Endothelial cell of umbilical vein (primary cell): ENCODE measurements around the gene EPSTI1. TPM values are rescaled to one million over a fixed set of nuclear protein-coding genes. Genes with fewer than 3 reads are reported as not detected.

ENCODE experiments used
- BruUV-seq: library from RNA; stranded (reverse); fragments of 400-500 nt; replicated peaks from 2 replicates; lab custom pipeline; 2021; lab: Mats Ljungman, UMichigan
- CTCF ChIA-PET: fragments of 300-600, 350-600 bp; sonication (Branson Sonifier 250); formaldehyde crosslinking; loops from one replicate; lab custom pipeline; 2021; ENCODE audit warnings: antibody characterized with exemption, inconsistent platforms; lab: Charles Lee
- POLR2A ChIA-PET: fragments of 300-600, 350-600 bp; sonication (Branson Sonifier 250); formaldehyde crosslinking; loops from one replicate; lab custom pipeline; 2021; ENCODE audit warnings: antibody characterized with exemption, inconsistent platforms; lab: Charles Lee
- DNase-seq: peaks from one replicate; pipeline ENCODE4 v3.0.0-alpha.2; 2011; ENCODE audit warnings: low read depth, low spot score
- FAIRE-seq: peaks from 2 replicates; lab custom pipeline; 2011; peaks lifted over from hg19 to GRCh38; lab: Jason Lieb, UNC
- H2AFZ ChIP-seq: 2 replicates; pipeline ENCODE4 v1.6.0; 2012; ENCODE audit warnings: low read depth, low read length, control low read depth, inconsistent platforms
- H3K27ac ChIP-seq: 2 replicates; pipeline ENCODE4 v1.5.1; 2011; ENCODE audit warnings: low read depth, mild to moderate bottlenecking, control low read depth, low read length, moderate library complexity; ENCODE audit not compliant: insufficient read depth
- H3K27me3 ChIP-seq, 2 experiments: 2 replicates each; pipeline versions ENCODE4 v1.6.0 to v1.6.1; 2011; ENCODE audit warnings: low read length in 2 of 2, mixed read lengths in 1 of 2; ENCODE audit not compliant: control insufficient read depth in 2 of 2, insufficient read depth in 2 of 2
- H3K36me3 ChIP-seq, 2 experiments: 2 replicates in 1 of 2; 3 replicates in 1 of 2; pipeline ENCODE4 v1.5.1; 2011; ENCODE audit warnings: low read length in 2 of 2, mild to moderate bottlenecking in 1 of 2, moderate library complexity in 1 of 2; ENCODE audit not compliant: control insufficient read depth in 2 of 2, insufficient read depth in 2 of 2; ENCODE audit errors: extremely low read depth in 1 of 2
- H3K4me1 ChIP-seq: 3 replicates; pipeline ENCODE4 v1.5.1; 2011; ENCODE audit warnings: mild to moderate bottlenecking, low read length; ENCODE audit not compliant: control insufficient read depth, insufficient read depth; ENCODE audit errors: extremely low read depth
- H3K4me2 ChIP-seq: 2 replicates; pipeline ENCODE4 v1.6.1; 2011; ENCODE audit warnings: low read length, control low read depth, mixed read lengths; ENCODE audit not compliant: insufficient read depth
- H3K4me3 ChIP-seq, 3 experiments: fragments of 200-600 bp in 1 of 3; sonication (generic), shearing (Covaris generic) in 1 of 3; replicated peaks in 1 of 3; 2 replicates each; pipeline ENCODE4 v1.5.1; 2011 to 2016; ENCODE audit warnings: control low read depth in 3 of 3, low read length in 3 of 3, mild to moderate bottlenecking in 2 of 3, inconsistent platforms in 1 of 3, low read depth in 1 of 3, moderate library complexity in 1 of 3; ENCODE audit not compliant: insufficient read depth in 1 of 3
- H3K79me2 ChIP-seq: 2 replicates; pipeline ENCODE4 v1.6.0; 2012; ENCODE audit warnings: low read length, inconsistent platforms; ENCODE audit not compliant: control insufficient read depth, insufficient read depth
- H3K9ac ChIP-seq: replicated peaks from 2 replicates; pipeline ENCODE3; 2011; ENCODE audit warnings: low read length, control low read depth; ENCODE audit not compliant: insufficient read depth; ENCODE audit errors: extremely low read depth
- H3K9me1 ChIP-seq: replicated peaks from 3 replicates; pipeline ENCODE4 v1.6.0; 2011; ENCODE audit warnings: mild to moderate bottlenecking, low read length; ENCODE audit not compliant: control insufficient read depth, insufficient read depth; ENCODE audit errors: extremely low read depth
- H3K9me3 ChIP-seq: replicated peaks from 2 replicates; pipeline ENCODE4 v1.5.1; 2012; ENCODE audit warnings: low read length, inconsistent platforms; ENCODE audit not compliant: control insufficient read depth, insufficient read depth
- H4K20me1 ChIP-seq: replicated peaks from 2 replicates; pipeline ENCODE3; 2011; ENCODE audit warnings: mild to moderate bottlenecking, low read length; ENCODE audit not compliant: control insufficient read depth, insufficient read depth; ENCODE audit errors: extremely low read depth
- CTCF ChIP-seq, 2 donors: IDR thresholded peaks; 1 replicate in 1 of 2; 2 replicates in 1 of 2; pipeline ENCODE4 v1.5.1; 2011; ENCODE audit warnings: low read length in 2 of 2, mild to moderate bottlenecking in 2 of 2, moderate library complexity in 2 of 2, control low read depth in 1 of 2, inconsistent platforms in 1 of 2, low read depth in 1 of 2; ENCODE audit not compliant: insufficient read depth in 1 of 2; ENCODE audit errors: extremely low read depth in 1 of 2
- EZH2 ChIP-seq: IDR thresholded peaks from 2 replicates; pipeline ENCODE4 v1.6.1; 2012; ENCODE audit warnings: borderline replicate concordance, low read depth, mild to moderate bottlenecking, moderate library complexity, low read length, inconsistent platforms; ENCODE audit not compliant: severe bottlenecking
- FOS ChIP-seq: IDR thresholded peaks from 2 replicates; pipeline ENCODE4 v1.6.1; 2011; ENCODE audit warnings: mild to moderate bottlenecking, low read length, moderate library complexity, borderline replicate concordance; ENCODE audit not compliant: insufficient read depth
- GATA2 ChIP-seq: IDR thresholded peaks from 2 replicates; pipeline ENCODE4 v1.7.0; 2011; ENCODE audit warnings: low read depth, mild to moderate bottlenecking, moderate library complexity, mixed read lengths, low read length; ENCODE audit not compliant: insufficient read length, insufficient read depth
- JUN ChIP-seq: IDR thresholded peaks from 2 replicates; pipeline ENCODE4 v1.6.1; 2011; ENCODE audit warnings: borderline replicate concordance, low read depth; ENCODE audit not compliant: insufficient read length, insufficient read depth
- MYC ChIP-seq: IDR thresholded peaks from one replicate; pipeline ENCODE4 v1.6.1; 2011; ENCODE audit warnings: mild to moderate bottlenecking, low read depth, low read length
- POLR2A ChIP-seq: IDR thresholded peaks from 2 replicates; pipeline ENCODE4 v1.6.1; 2012; ENCODE audit warnings: low read depth, mild to moderate bottlenecking, control low read depth, low read length
- POLR2AphosphoS5 ChIP-seq: IDR thresholded peaks from 2 replicates; pipeline ENCODE4 v1.6.1; 2012; ENCODE audit warnings: low read depth, mild to moderate bottlenecking, control low read depth, low read length, moderate library complexity; ENCODE audit not compliant: insufficient read depth
- dilution Hi-C: fragments of 300-500 bp; cut with MboI; formaldehyde crosslinking; loops from one replicate; pipeline ENCODE4 v1.15.0; 2019; ENCODE audit warnings: low sequenced_read_pairs; ENCODE audit not compliant: extremely low pct_ligation_motif_present
- intact Hi-C: fragments of 100-400 bp; cut with micrococcal nuclease; formaldehyde crosslinking; loops from one replicate; pipeline ENCODE4 v1.10.0; 2022
- polyA plus RNA-seq, 4 experiments: library from polyadenylated mRNA; depleted of rRNA in 3 of 4; stranded (reverse) in 3 of 4; unstranded in 1 of 4; fragments of >200 nt; gene quantifications; 2 replicates each; pipeline versions ENCODE4 v1.2.1 to v1.2.3, GENCODE V29; 2011 to 2012; ENCODE audit warnings: missing spikeins in 1 of 4
- total RNA-seq: library from RNA; stranded (reverse); gene quantifications from 2 replicates; pipeline ENCODE4 v1.2.3, GENCODE V29; 2021
- TF ChIP-seq, protein P1 (sequence below): IDR thresholded peaks from 2 replicates; pipeline ENCODE4 v1.6.1; 2011; ENCODE audit not compliant: insufficient read depth, insufficient read length

The EPSTI1 gene
- total and polyA plus RNA-seq, 2 donors (not counting 3 experiments of a cell fraction or from before 2014, with no cell fraction given): 0.77 to 3.1 TPM

- DNase-seq: no peak
- Histone ChIP-seq H3K9ac (no peak overlapping the region), H3K27ac (no peak overlapping the region), H3K4me2 (no peak overlapping the region), H3K9me3 (no peaks in the 10 kb centered on the region), H3K27me3 (no peaks in the 10 kb centered on the region), H3K9me1 (no peaks in the 10 kb centered on the region), H3K4me3 (no peak overlapping the region), H3K36me3 (no peaks in the 10 kb centered on the region), H4K20me1 (no peaks in the 10 kb centered on the region), H3K4me1 (peaks cover 2% of the 10 kb centered on the region), H3K79me2 (peaks cover 10% of the 10 kb centered on the region), H2AFZ (no peak overlapping the region)
- intact Hi-C loops: no loop called here
- BruUV-seq: no TSS peak
- no peak for FAIRE-seq
- dilution Hi-C loops: no loop called here
- TF ChIP-seq EZH2 (no peak), FOS (no peak), JUN (no peak), POLR2A (no peak), GATA2 (no peak), POLR2AphosphoS5 (no peak), CTCF (IDR thresholded peaks at IDR 0.05; ENCODE audit: extremely low read depth in 1 of 2, insufficient read depth in 1 of 2, low read depth in 1 of 2, low read length in 2 of 2) (no peak), MYC (no peak)
- TF ChIP-seq, protein P1, sequence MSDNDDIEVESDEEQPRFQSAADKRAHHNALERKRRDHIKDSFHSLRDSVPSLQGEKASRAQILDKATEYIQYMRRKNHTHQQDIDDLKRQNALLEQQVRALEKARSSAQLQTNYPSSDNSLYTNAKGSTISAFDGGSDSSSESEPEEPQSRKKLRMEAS: no peak
- ChIA-PET POLR2A (no interaction called here), CTCF (no interaction called here)
Measured at GRCh38 chr13:43019811-43020210, 27.8 kb upstream of the EPSTI1 start.
